MM.1S (cell line): ENCODE measurements around the gene DALRD3.

Experiments used
- DNase-seq: peaks from one replicate; pipeline ENCODE4 v3.0.0-alpha.2; 2015
- H2AFZ ChIP-seq: fragments of 300-600 bp; sonication (generic); 2 replicates; pipeline ENCODE4 v1.6.0; 2016; ENCODE audit warnings: antibody characterized with exemption, low read length
- H3F3A ChIP-seq: fragments of 300-600 bp; sonication (generic); 2 replicates; pipeline ENCODE4 v1.6.1; 2016; ENCODE audit warnings: mild to moderate bottlenecking, antibody characterized with exemption, low read length, moderate library complexity, mixed read lengths; ENCODE audit not compliant: insufficient read depth
- H3K27ac ChIP-seq: fragments of 300-600 bp; sonication (generic); 2 replicates; pipeline ENCODE4 v1.5.1; 2016; ENCODE audit warnings: mild to moderate bottlenecking, low read length
- H3K27me3 ChIP-seq: fragments of 300-600 bp; sonication (generic); replicated peaks from 2 replicates; pipeline ENCODE4 v1.6.0; 2016; ENCODE audit warnings: low read length; ENCODE audit not compliant: insufficient read depth
- H3K36me3 ChIP-seq: fragments of 300-600 bp; sonication (generic); replicated peaks from 2 replicates; pipeline ENCODE4 v1.6.1; 2016; ENCODE audit warnings: mild to moderate bottlenecking, low read length, mixed read lengths; ENCODE audit not compliant: insufficient read depth
- H3K4me1 ChIP-seq: fragments of 300-600 bp; sonication (generic); 2 replicates; pipeline ENCODE4 v1.6.1; 2016; ENCODE audit warnings: low read length, mixed read lengths
- H3K4me2 ChIP-seq: fragments of 300-600 bp; sonication (generic); 2 replicates; pipeline ENCODE4 v1.6.0; 2016; ENCODE audit warnings: low read depth, low read length
- H3K4me3 ChIP-seq: fragments of 300-600 bp; sonication (generic); 2 replicates; pipeline ENCODE4 v1.5.1; 2016; ENCODE audit warnings: low read length, mixed read lengths
- H3K79me2 ChIP-seq: fragments of 300-600 bp; sonication (generic); 2 replicates; pipeline ENCODE4 v1.6.1; 2016; ENCODE audit warnings: mixed run types, low read length, mixed read lengths
- H3K9ac ChIP-seq: fragments of 300-600 bp; sonication (generic); 2 replicates; pipeline ENCODE4 v1.6.1; 2016; ENCODE audit warnings: low read length, mixed read lengths
- H3K9me2 ChIP-seq: fragments of 300-600 bp; sonication (generic); replicated peaks from 2 replicates; pipeline ENCODE4 v1.6.1; 2016; ENCODE audit warnings: mild to moderate bottlenecking, low read length, mixed read lengths; ENCODE audit not compliant: insufficient read depth
- H3K9me3 ChIP-seq: fragments of 300-600 bp; sonication (generic); replicated peaks from 2 replicates; pipeline ENCODE4 v1.6.1; 2016; ENCODE audit warnings: mild to moderate bottlenecking, low read length, mixed read lengths; ENCODE audit not compliant: insufficient read depth
- H4K20me1 ChIP-seq: fragments of 300-600 bp; sonication (generic); 2 replicates; pipeline ENCODE4 v1.6.1; 2016; ENCODE audit warnings: mild to moderate bottlenecking, low read length, moderate library complexity, mixed read lengths; ENCODE audit not compliant: insufficient read depth
- CTCF ChIP-seq: fragments of 300-600 bp; sonication (generic); IDR thresholded peaks from 2 replicates; pipeline ENCODE4 v1.5.1; 2016; ENCODE audit warnings: antibody characterized with exemption, low read length, mixed read lengths
- EZH2 ChIP-seq: fragments of 300-600 bp; sonication (generic); optimal IDR thresholded peaks from 2 replicates; pipeline ENCODE3; 2017; ENCODE audit warnings: low read depth, mild to moderate bottlenecking, antibody characterized with exemption, low read length, mixed read lengths
- EZH2phosphoT487 ChIP-seq: fragments of 300-600 bp; sonication (generic); IDR thresholded peaks from 2 replicates; pipeline ENCODE4 v1.6.1; 2018; ENCODE audit warnings: antibody characterized with exemption, low read length

The DALRD3 gene

GRCh38 chr3:48999085-48999858 is 19.1 kb downstream of the DALRD3 start:
- TF ChIP-seq EZH2: no peak
- TF ChIP-seq EZH2phosphoT487: no peak
- TF ChIP-seq CTCF: no peak
- Histone ChIP-seq H3K4me1 (no peaks in the 10 kb centered on the region), H3K9me2 (no peaks in the 10 kb centered on the region), H3K9me3 (no peaks in the 10 kb centered on the region), H3K4me2 (no peak overlapping the region), H4K20me1 (no peaks in the 10 kb centered on the region), H3K27me3 (no peaks in the 10 kb centered on the region), H3K79me2 (0 out of 2 replicates have a peak, but pooled peaks cover 3% of the 10 kb centered on the region), H3K4me3 (no peak overlapping the region), H3F3A (no peaks in the 10 kb centered on the region), H3K36me3 (no peaks in the 10 kb centered on the region), H3K9ac (no peak overlapping the region), H2AFZ (no peak overlapping the region), H3K27ac (no peak overlapping the region)
- no peak for DNase-seq

GRCh38 chr3:48997714-48998637 is 20.4 kb downstream of the DALRD3 start:
- H3K9me2 ChIP-seq: no peaks in the 10 kb centered on the region
- H2AFZ ChIP-seq: no peak overlapping the region
- no peaks in the 10 kb centered on the region for H3F3A ChIP-seq
- H3K9me3 ChIP-seq: no peaks in the 10 kb centered on the region
- DNase-seq: no peak
- H3K9ac ChIP-seq: no peak overlapping the region
- H3K27me3 ChIP-seq: no peaks in the 10 kb centered on the region
- H3K27ac ChIP-seq: no peak overlapping the region
- TF ChIP-seq EZH2 (no peak), EZH2phosphoT487 (no peak), CTCF (no peak)
- H3K79me2 ChIP-seq: peaks cover 10% of the 10 kb centered on the region; the same call in 1 of the 2 replicates
- no peak overlapping the region for H3K4me3 ChIP-seq
- H3K4me2 ChIP-seq: no peak overlapping the region
- no peaks in the 10 kb centered on the region for H4K20me1 ChIP-seq
- no peaks in the 10 kb centered on the region for H3K4me1 ChIP-seq
- no peaks in the 10 kb centered on the region for H3K36me3 ChIP-seq

- Histone ChIP-seq H3K27ac (no peak overlapping the region), H4K20me1 (no peaks in the 10 kb centered on the region), H3K4me2 (no peak overlapping the region), H3K27me3 (no peaks in the 10 kb centered on the region), H3K9ac (no peak overlapping the region), H3K9me3 (no peaks in the 10 kb centered on the region), H3F3A (no peaks in the 10 kb centered on the region), H2AFZ (no peak overlapping the region), H3K36me3 (no peaks in the 10 kb centered on the region), H3K4me1 (no peaks in the 10 kb centered on the region), H3K79me2 (peaks cover 16% of the 10 kb centered on the region), H3K9me2 (no peaks in the 10 kb centered on the region), H3K4me3 (no peak overlapping the region)
- DNase-seq: no peak
- TF ChIP-seq EZH2phosphoT487: no peak
- no peak for TF ChIP-seq CTCF
- no peak for TF ChIP-seq EZH2
These were observed 21.2 kb downstream of the DALRD3 start for GRCh38 chr3:48997102-48997635.
